Measurements from ENCODE around the gene CALN1. TPM values are rescaled to one million over a fixed set of nuclear protein-coding genes. Genes with fewer than 3 reads are reported as not detected.

The CALN1 gene
- total RNA-seq, 4 donors from 2014 or later: under 0.01 to 0.06 TPM; not detected in 2

DNA sequence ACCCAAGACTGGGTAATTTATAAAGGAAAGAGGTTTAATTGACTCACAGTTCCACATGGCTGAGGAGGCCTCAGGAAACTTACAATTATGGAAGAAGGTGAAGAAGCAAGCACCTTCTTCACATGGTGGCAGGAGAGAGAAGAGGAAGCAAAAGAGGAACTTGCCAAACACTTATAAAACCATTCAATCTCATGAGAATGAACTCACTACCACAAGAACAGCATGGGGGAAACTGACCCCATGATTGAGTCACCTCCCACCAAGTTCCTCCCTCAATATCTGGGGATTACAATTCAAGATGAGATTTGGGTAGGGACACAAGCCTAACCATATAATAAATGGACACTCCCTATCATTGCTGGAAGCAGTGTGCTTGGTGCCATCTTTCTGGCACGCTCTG, 506.3 kb downstream of the CALN1 start:
- H3K36me3 ChIP-seq: no peaks in the 10 kb centered on the region
- no peaks in the 10 kb centered on the region for H3K4me1 ChIP-seq
- TF ChIP-seq POLR2AphosphoS5 (IDR thresholded peaks at IDR 0.05) (no peak), POLR2A (IDR thresholded peaks at IDR 0.05; ENCODE audit: low read depth) (no peak), EP300 (IDR thresholded peaks at IDR 0.05) (no peak)
- TF ChIP-seq, protein P1, sequence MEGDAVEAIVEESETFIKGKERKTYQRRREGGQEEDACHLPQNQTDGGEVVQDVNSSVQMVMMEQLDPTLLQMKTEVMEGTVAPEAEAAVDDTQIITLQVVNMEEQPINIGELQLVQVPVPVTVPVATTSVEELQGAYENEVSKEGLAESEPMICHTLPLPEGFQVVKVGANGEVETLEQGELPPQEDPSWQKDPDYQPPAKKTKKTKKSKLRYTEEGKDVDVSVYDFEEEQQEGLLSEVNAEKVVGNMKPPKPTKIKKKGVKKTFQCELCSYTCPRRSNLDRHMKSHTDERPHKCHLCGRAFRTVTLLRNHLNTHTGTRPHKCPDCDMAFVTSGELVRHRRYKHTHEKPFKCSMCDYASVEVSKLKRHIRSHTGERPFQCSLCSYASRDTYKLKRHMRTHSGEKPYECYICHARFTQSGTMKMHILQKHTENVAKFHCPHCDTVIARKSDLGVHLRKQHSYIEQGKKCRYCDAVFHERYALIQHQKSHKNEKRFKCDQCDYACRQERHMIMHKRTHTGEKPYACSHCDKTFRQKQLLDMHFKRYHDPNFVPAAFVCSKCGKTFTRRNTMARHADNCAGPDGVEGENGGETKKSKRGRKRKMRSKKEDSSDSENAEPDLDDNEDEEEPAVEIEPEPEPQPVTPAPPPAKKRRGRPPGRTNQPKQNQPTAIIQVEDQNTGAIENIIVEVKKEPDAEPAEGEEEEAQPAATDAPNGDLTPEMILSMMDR (IDR thresholded peaks at IDR 0.05): no peak
- 60% methylated on average over 1 of the region's 1 CpG for WGBS
- no peak for DNase-seq (ENCODE audit: extremely low spot score)
- no peaks in the 10 kb centered on the region for H3K27me3 ChIP-seq
- H3K27ac ChIP-seq (replicated peaks in 1 of 4): no peak overlapping the region
- no peak overlapping the region for H3K4me3 ChIP-seq
- no peaks in the 10 kb centered on the region for H3K9me3 ChIP-seq
- intact Hi-C loops (cut with DNase I): no loop called here

DNA sequence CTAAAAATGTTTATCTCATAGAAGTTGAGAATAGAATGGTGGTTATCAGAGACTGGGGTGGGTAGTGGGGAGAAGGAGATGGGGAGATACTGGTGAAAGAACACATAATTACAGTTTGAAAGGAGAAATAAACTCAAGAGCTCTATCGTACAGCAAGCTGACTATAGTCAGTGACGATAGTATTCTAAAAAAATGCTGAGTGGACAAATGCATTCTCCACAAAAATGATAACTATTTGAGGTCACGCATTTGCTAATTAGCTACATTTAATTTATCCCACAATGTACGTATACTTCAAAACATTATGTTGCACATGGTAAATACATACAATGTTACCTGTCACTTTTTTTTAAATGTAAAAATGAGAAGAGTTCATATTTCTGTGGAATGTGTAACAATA, 507.7 kb downstream of the CALN1 start:
- Histone ChIP-seq H3K27me3 (no peaks in the 10 kb centered on the region), H3K27ac (replicated peaks in 1 of 4) (no peak overlapping the region), H3K9me3 (no peaks in the 10 kb centered on the region), H3K4me3 (no peak overlapping the region), H3K4me1 (no peaks in the 10 kb centered on the region), H3K36me3 (no peaks in the 10 kb centered on the region)
- intact Hi-C loops (cut with DNase I): no loop called here
- no peak for DNase-seq (ENCODE audit: extremely low spot score)
- 81% methylated on average over 4 of the region's 4 CpGs for WGBS
- TF ChIP-seq EP300 (IDR thresholded peaks at IDR 0.05): no peak
- TF ChIP-seq POLR2A (IDR thresholded peaks at IDR 0.05; ENCODE audit: low read depth): no peak
- TF ChIP-seq, protein P1 (IDR thresholded peaks at IDR 0.05): no peak
- no peak for TF ChIP-seq POLR2AphosphoS5 (IDR thresholded peaks at IDR 0.05)

DNA sequence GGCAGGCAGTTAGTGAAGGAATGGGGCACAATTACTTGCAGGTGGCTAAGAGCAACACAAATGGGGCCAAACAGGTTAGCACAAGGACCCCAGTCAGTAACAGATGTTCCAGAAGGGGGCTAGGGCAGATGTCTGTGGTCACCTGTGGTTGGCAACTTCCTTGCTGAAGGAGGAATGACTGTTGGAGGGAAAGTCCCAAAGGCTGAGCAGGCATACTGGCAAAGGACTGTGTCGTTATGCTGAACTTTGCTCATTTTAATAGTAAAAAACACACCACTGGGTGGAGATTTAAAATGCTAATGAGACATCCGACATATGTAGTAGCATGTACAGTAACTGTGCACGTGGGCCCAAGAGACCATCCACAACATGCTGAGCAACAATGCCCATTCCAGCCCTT, 511.6 kb downstream of the CALN1 start:
- Histone ChIP-seq H3K9me3 (peaks cover 0 to 3% (median 0%) of the 10 kb centered on the region in 4 donors), H3K27ac (replicated peaks in 1 of 4) (no peak overlapping the region), H3K4me1 (no peaks in the 10 kb centered on the region), H3K4me3 (no peak overlapping the region), H3K36me3 (no peaks in the 10 kb centered on the region), H3K27me3 (no peaks in the 10 kb centered on the region)
- intact Hi-C loops (cut with DNase I): no loop called here
- 61% methylated on average over 3 of the region's 3 CpGs for WGBS
- peak; percentile 72 for DNase-seq (ENCODE audit: extremely low spot score)
- TF ChIP-seq POLR2AphosphoS5 (IDR thresholded peaks at IDR 0.05) (no peak), POLR2A (IDR thresholded peaks at IDR 0.05; ENCODE audit: low read depth) (no peak), EP300 (IDR thresholded peaks at IDR 0.05) (no peak)
- TF ChIP-seq, protein P1 (IDR thresholded peaks at IDR 0.05): no peak

DNA sequence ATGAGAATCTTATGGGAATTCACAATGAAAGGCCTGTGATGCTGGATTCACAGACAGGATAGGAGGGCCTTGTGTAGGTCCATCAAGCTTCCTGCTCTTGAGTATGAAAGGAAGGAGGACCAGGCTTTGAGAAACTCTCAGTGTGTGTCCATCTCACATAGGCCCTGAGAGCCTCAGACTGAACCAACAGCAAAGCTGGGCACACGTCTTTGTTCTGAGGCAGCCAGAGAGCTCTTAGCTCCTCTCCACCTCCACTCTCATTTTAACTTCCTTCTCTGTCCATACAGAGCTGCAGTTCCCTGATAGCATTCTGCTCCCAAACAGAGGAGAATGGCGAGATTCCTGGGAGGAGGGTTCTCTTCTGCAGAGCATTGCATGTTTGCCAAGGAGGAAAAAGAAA, 515.6 kb downstream of the CALN1 start:
- H3K4me3 ChIP-seq: no peak overlapping the region
- 74% methylated on average over 2 of the region's 2 CpGs for WGBS
- intact Hi-C loops (cut with DNase I): no loop called here
- TF ChIP-seq EP300 (IDR thresholded peaks at IDR 0.05) (no peak), POLR2AphosphoS5 (IDR thresholded peaks at IDR 0.05) (no peak), POLR2A (IDR thresholded peaks at IDR 0.05; ENCODE audit: low read depth) (no peak)
- TF ChIP-seq, protein P1 (IDR thresholded peaks at IDR 0.05): no peak
- H3K9me3 ChIP-seq: peaks cover 0 to 3% (median 0%) of the 10 kb centered on the region in 4 donors
- H3K36me3 ChIP-seq: no peaks in the 10 kb centered on the region
- no peaks in the 10 kb centered on the region for H3K27me3 ChIP-seq
- DNase-seq (ENCODE audit: extremely low spot score): peak; percentile 60
- no peak overlapping the region for H3K27ac ChIP-seq (replicated peaks in 1 of 4)
- H3K4me1 ChIP-seq: no peaks in the 10 kb centered on the region

DNA sequence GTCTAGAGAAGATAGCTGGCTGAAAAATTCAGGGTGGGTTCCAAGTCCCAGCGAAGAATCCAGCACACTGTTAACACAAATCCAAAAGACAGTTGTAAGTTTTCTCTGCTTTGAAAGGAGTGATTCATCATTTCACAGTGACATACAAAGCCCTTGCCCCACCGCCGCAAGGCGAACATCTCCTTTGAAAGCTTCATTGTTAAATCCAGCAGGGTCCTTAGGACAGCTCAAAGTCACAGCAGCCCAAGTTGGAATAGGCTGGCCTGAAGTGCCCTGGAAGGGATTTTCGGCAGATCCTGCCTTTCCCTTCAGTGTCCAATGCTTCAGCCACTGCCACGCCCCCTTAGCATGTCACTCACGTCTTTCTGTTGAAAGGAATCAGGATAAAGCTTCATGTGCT, 526.1 kb downstream of the CALN1 start:
- 21% methylated on average over 7 of the region's 7 CpGs for WGBS
- intact Hi-C loops (cut with DNase I): no loop called here

More for the DNA sequence above, 526.1 kb downstream of the CALN1 start:
- Histone ChIP-seq H3K27me3 (peaks cover 0 to 5% (median 0%) of the 10 kb centered on the region in 4 donors), H3K4me3 (no peak overlapping the region), H3K4me1 (no peaks in the 10 kb centered on the region), H3K36me3 (no peaks in the 10 kb centered on the region), H3K27ac (replicated peaks in 1 of 4) (no peak overlapping the region), H3K9me3 (peaks cover 0 to 24% (median 7%) of the 10 kb centered on the region in 4 donors)
- TF ChIP-seq POLR2A (IDR thresholded peaks at IDR 0.05; ENCODE audit: low read depth) (no peak), EP300 (IDR thresholded peaks at IDR 0.05) (no peak), POLR2AphosphoS5 (IDR thresholded peaks at IDR 0.05) (no peak)
- TF ChIP-seq, protein P1 (IDR thresholded peaks at IDR 0.05): no peak
- DNase-seq (ENCODE audit: extremely low spot score): peak; percentile 72
